GM18868 (cell line): ENCODE data around the gene TIMM23B.
"Not testable (repeated sequence)": the region's sequence is repeated elsewhere in the genome, so short reads cannot be mapped to it uniquely, and the experiment has no call there.

ENCODE experiments used
- ATAC-seq: cut with Tn5 transposase; IDR thresholded peaks from one replicate; pipeline ENCODE4 v1.9.1; 2021; ENCODE audit warnings: mild to moderate bottlenecking, moderate library complexity; ENCODE audit not compliant: unreplicated experiment

TIMM23B gene

GRCh38 chr10:49941447-49942338 lies at the start of gene TIMM23B, which contains the start of gene PARG:
TIMM23B (plus strand) TSS chr10:49942053; CDS start chr10:49942195, 142 bp downstream.
PARG (minus strand) TSS chr10:49942027; CDS start chr10:49941725, 302 bp downstream.
- peak; percentile 75 for ATAC-seq

- not testable (repeated sequence) for ATAC-seq
These were observed 41.9 kb upstream of the TIMM23B start for GRCh38 chr10:49899999-49900398.

- ATAC-seq = not testable (repeated sequence)
These were observed 41.4 kb upstream of the TIMM23B start for GRCh38 chr10:49900406-49900805.

- not testable (repeated sequence) for ATAC-seq
These were observed 38.0 kb upstream of the TIMM23B start for GRCh38 chr10:49903829-49904228.

GRCh38 chr10:49908290-49909080 lies 33.4 kb upstream of the TIMM23B start:
- not testable (repeated sequence) for ATAC-seq

- ATAC-seq = not testable (repeated sequence)
These were observed 31.6 kb upstream of the TIMM23B start for GRCh38 chr10:49910295-49910694.

GRCh38 chr10:49916451-49916850 lies 25.4 kb upstream of the TIMM23B start:
- ATAC-seq = not testable (repeated sequence)

GRCh38 chr10:49917927-49918326 lies 23.9 kb upstream of the TIMM23B start:
- not testable (repeated sequence) for ATAC-seq

- ATAC-seq = not testable (repeated sequence)
These were observed 19.8 kb upstream of the TIMM23B start for GRCh38 chr10:49922041-49922440.

- not testable (repeated sequence) for ATAC-seq
These were observed 18.3 kb upstream of the TIMM23B start for GRCh38 chr10:49923572-49923971.

- ATAC-seq = not testable (repeated sequence)
These were observed 10.6 kb upstream of the TIMM23B start for GRCh38 chr10:49931276-49931675.

GRCh38 chr10:49931959-49932728 lies 9.7 kb upstream of the TIMM23B start:
- ATAC-seq = not testable (repeated sequence)

GRCh38 chr10:49942339-49942705 lies 469 bp downstream of the TIMM23B start:
- peak; percentile 14 for ATAC-seq

GRCh38 chr10:49943607-49944006 lies 1.8 kb downstream of the TIMM23B start:
- ATAC-seq = not testable (repeated sequence)

- peak; percentile 94 for ATAC-seq
These were observed 6.3 kb downstream of the TIMM23B start for GRCh38 chr10:49948142-49948541.

- ATAC-seq = not testable (repeated sequence)
These were observed 6.9 kb downstream of the TIMM23B start for GRCh38 chr10:49948737-49949136.

GRCh38 chr10:49952006-49952405 lies 10.2 kb downstream of the TIMM23B start:
- ATAC-seq = not testable (repeated sequence)

- ATAC-seq = peak; percentile 40
These were observed 11.3 kb downstream of the TIMM23B start for GRCh38 chr10:49953122-49953521.

GRCh38 chr10:49970331-49970857 lies 28.5 kb downstream of the TIMM23B start:
- ATAC-seq = not testable (repeated sequence)

- not testable (repeated sequence) for ATAC-seq
These were observed 29.6 kb downstream of the TIMM23B start for GRCh38 chr10:49971466-49971865.
